NOMO-1 treated with dmso at 0.1 percent for 144 hours (cell line): Measurements from ENCODE around the gene MPC1.

ENCODE experiments used
- DNase-seq: peaks from one replicate; lab custom pipeline; 2025; ENCODE audit not compliant: unreplicated experiment; lab: John Stamatoyannopoulos, UW

The MPC1 gene

GRCh38 chr6:166318649-166319600 is 63.8 kb downstream of the MPC1 start:
- DNase-seq = no peak

GRCh38 chr6:166318227-166318626 is 64.5 kb downstream of the MPC1 start:
- DNase-seq = no peak

GRCh38 chr6:166317261-166318212 is 65.2 kb downstream of the MPC1 start:
- DNase-seq = no peak

GRCh38 chr6:166315436-166315835 is 67.3 kb downstream of the MPC1 start:
- DNase-seq = no peak
